Effector memory CD4-positive, alpha-beta T cell (primary cell): ENCODE results near the gene MON1B.
"Not testable (repeated sequence)": the region's sequence is repeated elsewhere in the genome, so short reads cannot be mapped to it uniquely, and the experiment has no call there.

Source experiments
- DNase-seq, 3 donors: peaks; one replicate each; pipeline ENCODE4 v3.0.0-alpha.2; 2020
- H3K27ac ChIP-seq: 2 replicates; pipeline ENCODE4 v1.7.0; 2013; ENCODE audit warnings: mild to moderate bottlenecking, low read length, moderate library complexity; ENCODE audit not compliant: insufficient read depth, poor library complexity, severe bottlenecking
- H3K27me3 ChIP-seq: replicated peaks from 2 replicates; pipeline ENCODE4 v1.7.0; 2013; ENCODE audit warnings: mild to moderate bottlenecking, low read length; ENCODE audit not compliant: insufficient read depth, control insufficient read depth, poor library complexity, severe bottlenecking
- H3K36me3 ChIP-seq: 2 replicates; pipeline ENCODE4 v1.7.0; 2013; ENCODE audit warnings: mild to moderate bottlenecking, low read length, moderate library complexity; ENCODE audit not compliant: control insufficient read depth, insufficient read depth
- H3K4me1 ChIP-seq: 2 replicates; pipeline ENCODE4 v1.7.0; 2013; ENCODE audit warnings: low read length, mild to moderate bottlenecking; ENCODE audit not compliant: control insufficient read depth, insufficient read depth, poor library complexity, severe bottlenecking
- H3K4me3 ChIP-seq: 2 replicates; pipeline ENCODE4 v1.7.0; 2013; ENCODE audit warnings: low read length, low read depth, mild to moderate bottlenecking; ENCODE audit not compliant: insufficient read depth, poor library complexity, severe bottlenecking
- H3K9me3 ChIP-seq: 2 replicates; pipeline ENCODE4 v1.7.0; 2013; ENCODE audit warnings: mild to moderate bottlenecking, low read length, moderate library complexity; ENCODE audit not compliant: control insufficient read depth
- total RNA-seq, 3 donors: gene quantifications; one replicate each; lab custom pipeline; 2026; lab: John Stamatoyannopoulos, UW

MON1B gene
- 41.6 to 62.3 (median 52.4) reads per million in 3 donors for total RNA-seq

GRCh38 chr16:77190478-77191258 is at the start of gene MON1B:
Gene MON1B, plus strand, starts transcription at chr16:77191190. Its CDS starts 296 bp downstream, at chr16:77191486.
- peak within 1 kb of the TSS; percentile 92 for H3K4me3 ChIP-seq
- DNase-seq, result peak; percentile 90 to 95 (median 93)
- H3K27ac ChIP-seq, result peak within 1 kb of the TSS; percentile 92
- H3K4me1 ChIP-seq, result peaks cover 21% of the 10 kb centered on the region
- no peaks in the 10 kb centered on the region for H3K9me3 ChIP-seq
- peaks cover 23% of the 10 kb centered on the region for H3K36me3 ChIP-seq
- H3K27me3 ChIP-seq, result no peaks in the 10 kb centered on the region

GRCh38 chr16:77143364-77143763 is 47.6 kb upstream of the MON1B start:
- no peaks in the 10 kb centered on the region for H3K9me3 ChIP-seq
- no peaks in the 10 kb centered on the region for H3K27me3 ChIP-seq
- no peak overlapping the region for H3K27ac ChIP-seq
- DNase-seq, result no peak
- no peaks in the 10 kb centered on the region for H3K36me3 ChIP-seq
- H3K4me3 ChIP-seq, result no peak overlapping the region
- H3K4me1 ChIP-seq, result no peaks in the 10 kb centered on the region

- no peaks in the 10 kb centered on the region for H3K9me3 ChIP-seq
- H3K36me3 ChIP-seq, result no peaks in the 10 kb centered on the region
- no peak for DNase-seq
- no peak overlapping the region for H3K4me3 ChIP-seq
- no peak overlapping the region for H3K27ac ChIP-seq
- H3K4me1 ChIP-seq, result no peaks in the 10 kb centered on the region
- no peaks in the 10 kb centered on the region for H3K27me3 ChIP-seq
These were observed 42.9 kb upstream of the MON1B start for GRCh38 chr16:77148121-77148520.

GRCh38 chr16:77157346-77158058 is 33.5 kb upstream of the MON1B start:
- Histone ChIP-seq H3K36me3 (no peaks in the 10 kb centered on the region), H3K4me3 (no peak overlapping the region), H3K27ac (no peak overlapping the region), H3K9me3 (no peaks in the 10 kb centered on the region), H3K4me1 (no peaks in the 10 kb centered on the region), H3K27me3 (no peaks in the 10 kb centered on the region)
- no peak for DNase-seq

GRCh38 chr16:77158293-77158692 is 32.7 kb upstream of the MON1B start:
- Histone ChIP-seq H3K4me1 (no peaks in the 10 kb centered on the region), H3K9me3 (no peaks in the 10 kb centered on the region), H3K36me3 (no peaks in the 10 kb centered on the region), H3K27ac (no peak overlapping the region), H3K27me3 (no peaks in the 10 kb centered on the region), H3K4me3 (no peak overlapping the region)
- no peak for DNase-seq

- no peaks in the 10 kb centered on the region for H3K27me3 ChIP-seq
- no peak for DNase-seq
- H3K4me3 ChIP-seq, result no peak overlapping the region
These were observed 26.0 kb upstream of the MON1B start for GRCh38 chr16:77165006-77165405.

GRCh38 chr16:77165536-77166236 is 25.3 kb upstream of the MON1B start:
- not testable (repeated sequence) for H3K4me1 ChIP-seq, H3K27me3 ChIP-seq, H3K27ac ChIP-seq, H3K36me3 ChIP-seq, DNase-seq, H3K9me3 ChIP-seq, H3K4me3 ChIP-seq

More at GRCh38 chr16:77165006-77165405, 26.0 kb upstream of the MON1B start:
- Histone ChIP-seq H3K27ac (no peak overlapping the region), H3K9me3 (no peaks in the 10 kb centered on the region), H3K36me3 (no peaks in the 10 kb centered on the region), H3K4me1 (no peaks in the 10 kb centered on the region)

- no peaks in the 10 kb centered on the region for H3K36me3 ChIP-seq
- no peaks in the 10 kb centered on the region for H3K4me1 ChIP-seq
- no peak overlapping the region for H3K4me3 ChIP-seq
- no peak overlapping the region for H3K27ac ChIP-seq
- DNase-seq, result no peak
- H3K27me3 ChIP-seq, result no peaks in the 10 kb centered on the region
- no peaks in the 10 kb centered on the region for H3K9me3 ChIP-seq
These were observed 24.3 kb upstream of the MON1B start for GRCh38 chr16:77166726-77167125.

GRCh38 chr16:77168901-77169300 is 22.1 kb upstream of the MON1B start:
- Histone ChIP-seq H3K9me3 (no peaks in the 10 kb centered on the region), H3K4me1 (no peaks in the 10 kb centered on the region), H3K36me3 (no peaks in the 10 kb centered on the region), H3K4me3 (no peak overlapping the region), H3K27ac (no peak overlapping the region), H3K27me3 (no peaks in the 10 kb centered on the region)
- no peak for DNase-seq
